Myocyte (in vitro differentiated cells): ENCODE data around the gene CFAP91. TPM values are rescaled to one million over a fixed set of nuclear protein-coding genes. Genes with fewer than 3 reads are reported as not detected.

Source experiments
- DNase-seq: peaks from one replicate; pipeline ENCODE4 v3.0.0-alpha.2; 2012; ENCODE audit warnings: low read depth
- polyA plus RNA-seq: library from polyadenylated mRNA; unstranded; fragments of >200 nt; gene quantifications from one replicate; pipeline ENCODE4 v1.2.1, GENCODE V29; 2012; ENCODE audit warnings: missing spikeins
- total RNA-seq: library from RNA; depleted of rRNA; stranded (reverse); fragments of >200 nt; gene quantifications from 2 replicates; pipeline ENCODE4 v1.2.3, GENCODE V29; 2014

CFAP91 gene
- total RNA-seq: 0.45 and 0.78 TPM in 2 replicates
- polyA plus RNA-seq: 0.45 TPM

GRCh38 chr3:119702530-119703527, at the start of gene CFAP91:
CFAP91 (plus strand) TSS chr3:119703022; CDS start chr3:119703099, 77 bp downstream.
- DNase-seq: peak; percentile 90

- DNase-seq: no peak
Measured at GRCh38 chr3:119653876-119654275, 48.9 kb upstream of the CFAP91 start.

- DNase-seq: no peak
Measured at GRCh38 chr3:119657887-119658702, 44.7 kb upstream of the CFAP91 start.

- DNase-seq: no peak
Measured at GRCh38 chr3:119658994-119659393, 43.8 kb upstream of the CFAP91 start.

GRCh38 chr3:119659606-119660291, 43.1 kb upstream of the CFAP91 start:
- no peak for DNase-seq

- peak; percentile 71 for DNase-seq
Measured at GRCh38 chr3:119660474-119661440, 42.1 kb upstream of the CFAP91 start, which contains the start of gene POPDC2. POPDC2 (minus strand) TSS chr3:119660589; CDS start chr3:119660423, 166 bp downstream.

- DNase-seq: peak; percentile 96
Measured at GRCh38 chr3:119662604-119663373, 40.0 kb upstream of the CFAP91 start.

- peak; percentile 27 for DNase-seq
Measured at GRCh38 chr3:119663885-119664284, 38.9 kb upstream of the CFAP91 start.

- DNase-seq: peak; percentile 32
Measured at GRCh38 chr3:119664370-119664769, 38.5 kb upstream of the CFAP91 start.

- DNase-seq: peak; percentile 34
Measured at GRCh38 chr3:119664850-119665379, 37.9 kb upstream of the CFAP91 start.

- no peak for DNase-seq
Measured at GRCh38 chr3:119665954-119666559, 36.8 kb upstream of the CFAP91 start.

- DNase-seq: peak; percentile 34
Measured at GRCh38 chr3:119669906-119670570, 32.8 kb upstream of the CFAP91 start.

- no peak for DNase-seq
Measured at GRCh38 chr3:119672776-119673175, 30.0 kb upstream of the CFAP91 start.

GRCh38 chr3:119673875-119674274, 28.9 kb upstream of the CFAP91 start:
- no peak for DNase-seq

- DNase-seq: no peak
Measured at GRCh38 chr3:119675188-119675874, 27.5 kb upstream of the CFAP91 start.

GRCh38 chr3:119676020-119676419, 26.8 kb upstream of the CFAP91 start:
- no peak for DNase-seq
